Ectodermal cell (in vitro differentiated cells): Measurements from ENCODE around the gene FPR1.

Experiments
- H3K27ac ChIP-seq: 2 replicates; pipeline ENCODE4 v1.7.0; 2013; ENCODE audit warnings: mild to moderate bottlenecking, low read depth, low read length; ENCODE audit not compliant: insufficient read depth, poor library complexity, severe bottlenecking
- H3K27me3 ChIP-seq: 2 replicates; pipeline ENCODE4 v1.7.0; 2013; ENCODE audit warnings: mild to moderate bottlenecking, low read length; ENCODE audit not compliant: insufficient read depth, control insufficient read depth, poor library complexity, severe bottlenecking
- H3K36me3 ChIP-seq: one replicate; pipeline ENCODE4 v1.7.0; 2013; ENCODE audit warnings: low read length; ENCODE audit not compliant: control insufficient read depth, insufficient read depth
- H3K4me1 ChIP-seq: one replicate; pipeline ENCODE4 v1.7.0; 2013; ENCODE audit warnings: low read length; ENCODE audit not compliant: control insufficient read depth, insufficient read depth
- H3K4me3 ChIP-seq: 2 replicates; pipeline ENCODE4 v1.7.0; 2013; ENCODE audit warnings: low read depth, low read length, control low read depth; ENCODE audit not compliant: insufficient read depth
- H3K9me3 ChIP-seq: 2 replicates; pipeline ENCODE4 v1.7.0; 2013; ENCODE audit warnings: mild to moderate bottlenecking, low read length, moderate library complexity; ENCODE audit not compliant: control insufficient read depth
- WGBS, 2 experiments: methylation state at CpG; one replicate each; pipeline ENCODE4 v1.1.7; 2013; ENCODE audit warnings: missing lambda C conversion rate in 2 of 2; 5-methylcytosine and 5-hydroxymethylcytosine counted together

The FPR1 gene

DNA sequence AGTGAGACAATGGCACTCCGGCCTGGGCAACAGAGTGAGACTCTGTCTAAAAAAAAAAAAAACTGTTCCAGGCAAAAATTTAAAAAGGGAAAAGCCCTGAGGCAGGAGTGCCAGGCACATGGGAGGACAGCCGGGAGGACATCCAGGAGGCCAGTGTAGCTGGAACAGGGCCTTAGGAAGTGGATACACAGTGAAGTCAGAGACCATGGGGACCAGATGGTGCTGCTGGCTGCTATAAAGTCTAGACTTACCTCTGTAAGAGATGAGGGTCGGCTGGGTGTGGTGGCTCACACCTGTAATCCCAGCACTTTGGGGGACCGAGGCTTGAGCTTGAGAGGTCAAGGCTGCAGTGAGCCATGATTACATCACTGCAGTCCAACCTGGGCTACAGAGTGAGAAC lies 42.9 kb downstream of the FPR1 start:
- Histone ChIP-seq H3K9me3 (no peaks in the 10 kb centered on the region), H3K27me3 (peaks cover 3% of the 10 kb centered on the region), H3K4me1 (no peaks in the 10 kb centered on the region), H3K36me3 (no peaks in the 10 kb centered on the region), H3K27ac (no peak overlapping the region), H3K4me3 (no peak overlapping the region)
- WGBS, 2 experiments: 91 to 92% methylated on average over 4 of the region's 4 CpGs

DNA sequence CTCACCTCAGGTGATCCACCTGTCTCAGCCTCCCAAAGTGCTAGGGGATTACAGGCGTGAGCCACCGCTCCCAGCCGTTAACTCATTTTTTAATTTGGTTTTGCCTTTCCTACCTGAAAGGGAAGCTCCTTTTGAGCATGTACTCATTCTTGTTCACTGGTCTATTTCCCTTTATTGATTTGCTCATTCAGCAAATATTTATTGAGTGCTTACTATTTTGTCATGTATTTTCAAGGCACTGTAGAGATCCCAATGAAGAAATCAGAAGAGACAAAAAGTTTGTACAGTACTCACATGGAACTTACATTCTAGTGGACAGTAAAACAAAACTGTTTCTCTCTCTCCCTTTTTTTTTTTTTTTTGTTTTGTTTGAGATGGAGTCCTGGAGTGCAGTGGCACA lies 44.8 kb downstream of the FPR1 start:
- WGBS, 2 experiments: 92 to 95% methylated on average over 3 of the region's 3 CpGs

DNA sequence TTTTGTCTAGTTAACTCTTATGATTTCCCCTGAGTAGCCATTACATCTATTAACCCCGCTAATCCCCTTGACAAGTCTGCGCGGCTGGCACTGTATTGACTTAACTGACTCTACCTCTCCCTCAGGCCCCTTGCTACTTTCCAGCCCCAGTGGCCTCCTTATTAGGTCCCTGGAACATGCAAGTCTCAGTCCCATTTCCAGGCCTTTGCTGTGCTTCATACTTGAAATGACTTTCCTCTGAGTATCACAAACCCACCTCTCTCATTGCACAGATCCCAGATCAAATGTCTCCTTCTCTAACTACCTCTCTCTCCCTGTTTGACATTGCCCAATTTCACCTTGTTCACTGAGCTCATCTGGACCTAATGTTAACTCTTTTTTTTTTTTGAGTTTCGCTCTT lies 45.4 kb downstream of the FPR1 start:
- H3K4me1 ChIP-seq: peaks cover 12% of the 10 kb centered on the region
- no peaks in the 10 kb centered on the region for H3K9me3 ChIP-seq
- H3K4me3 ChIP-seq: no peak overlapping the region
- H3K27ac ChIP-seq: no peak overlapping the region
- peaks cover 21% of the 10 kb centered on the region for H3K27me3 ChIP-seq
- WGBS, 2 experiments: 94 to 95% methylated on average over 4 of the region's 4 CpGs
- H3K36me3 ChIP-seq: no peaks in the 10 kb centered on the region

More for the DNA sequence above, 44.8 kb downstream of the FPR1 start:
- Histone ChIP-seq H3K4me1 (peaks cover 12% of the 10 kb centered on the region), H3K36me3 (no peaks in the 10 kb centered on the region), H3K27me3 (peaks cover 21% of the 10 kb centered on the region), H3K9me3 (no peaks in the 10 kb centered on the region), H3K4me3 (no peak overlapping the region), H3K27ac (no peak overlapping the region)

DNA sequence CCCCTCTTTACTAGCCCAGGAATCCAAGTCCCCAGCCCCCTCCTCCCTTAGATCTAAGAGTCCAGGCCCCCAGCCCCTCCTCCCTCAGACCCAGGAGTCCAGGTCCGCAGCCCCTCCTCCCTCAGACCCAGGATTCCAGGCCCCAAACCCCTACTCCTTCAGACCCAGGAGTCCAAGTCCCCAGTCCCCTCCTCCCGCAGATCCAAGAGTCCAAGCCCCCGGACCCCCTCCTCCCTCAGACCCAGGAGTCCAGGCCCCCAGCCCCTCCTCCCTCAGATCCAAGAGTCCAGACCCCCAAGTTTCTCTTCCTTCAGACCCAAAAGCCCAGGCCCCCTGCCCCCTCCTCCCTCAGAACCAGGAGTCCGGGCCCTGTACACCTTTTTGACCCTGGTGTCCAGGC lies 47.1 kb downstream of the FPR1 start:
- peak overlapping the region; percentile 55 for H3K27ac ChIP-seq

DNA sequence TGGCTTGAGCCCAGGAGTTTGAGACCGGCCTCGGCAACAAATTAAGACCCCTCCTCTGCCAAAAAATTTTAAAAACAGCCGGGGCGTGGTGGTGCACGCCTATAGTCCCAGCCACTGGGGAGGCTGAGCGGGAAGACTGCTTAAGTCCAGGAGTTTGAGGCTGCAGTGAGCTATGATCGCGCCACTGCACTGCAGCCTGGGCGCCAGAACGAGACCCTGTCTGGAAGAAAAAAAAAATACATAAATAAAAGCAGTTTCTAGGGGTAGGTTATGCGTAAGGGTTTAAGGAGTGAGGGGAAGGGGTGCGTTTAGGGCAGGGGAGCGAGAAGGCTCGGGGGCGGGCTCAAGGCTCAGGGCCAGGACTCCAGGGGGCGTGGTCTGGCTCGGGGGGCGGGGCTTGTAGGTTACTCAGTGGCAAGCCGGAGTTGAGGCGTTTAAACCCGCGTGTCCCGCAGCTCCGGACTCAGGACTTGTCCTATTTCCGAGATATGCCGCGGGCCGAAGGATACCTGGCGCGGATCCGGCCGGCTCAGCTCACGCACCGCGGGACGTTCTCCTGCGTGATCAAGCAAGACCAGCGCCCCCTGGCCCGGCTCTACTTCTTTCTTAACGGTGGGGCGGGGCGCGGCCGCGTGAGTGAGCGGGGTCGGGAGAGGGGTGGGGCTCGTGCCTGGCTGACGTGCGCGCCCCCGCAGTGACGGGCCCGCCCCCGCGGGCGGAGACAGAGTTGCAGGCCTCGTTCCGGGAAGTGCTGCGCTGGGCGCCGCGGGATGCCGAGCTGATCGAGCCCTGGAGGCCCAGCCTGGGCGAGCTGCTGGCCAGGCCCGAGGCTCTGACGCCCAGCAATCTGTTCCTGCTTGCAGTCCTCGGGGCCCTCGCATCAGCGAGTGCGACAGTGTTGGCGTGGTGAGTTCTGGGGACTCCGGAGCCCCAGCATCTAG lies 47.8 kb downstream of the FPR1 start:
- Histone ChIP-seq H3K4me3 (peak overlapping the region; percentile 56), H3K9me3 (no peaks in the 10 kb centered on the region), H3K4me1 (peaks cover 12% of the 10 kb centered on the region), H3K27ac (peak overlapping the region; percentile 55), H3K36me3 (no peaks in the 10 kb centered on the region), H3K27me3 (peaks cover 18% of the 10 kb centered on the region)
- WGBS, 2 experiments: 3% methylated on average over 74 of the region's 74 CpGs

More for the DNA sequence above, 47.1 kb downstream of the FPR1 start:
- peaks cover 18% of the 10 kb centered on the region for H3K27me3 ChIP-seq
- H3K4me3 ChIP-seq: peak overlapping the region; percentile 56
- peaks cover 12% of the 10 kb centered on the region for H3K4me1 ChIP-seq
- no peaks in the 10 kb centered on the region for H3K9me3 ChIP-seq
- WGBS, 2 experiments: 62 to 71% methylated on average over 4 of the region's 4 CpGs
- no peaks in the 10 kb centered on the region for H3K36me3 ChIP-seq

DNA sequence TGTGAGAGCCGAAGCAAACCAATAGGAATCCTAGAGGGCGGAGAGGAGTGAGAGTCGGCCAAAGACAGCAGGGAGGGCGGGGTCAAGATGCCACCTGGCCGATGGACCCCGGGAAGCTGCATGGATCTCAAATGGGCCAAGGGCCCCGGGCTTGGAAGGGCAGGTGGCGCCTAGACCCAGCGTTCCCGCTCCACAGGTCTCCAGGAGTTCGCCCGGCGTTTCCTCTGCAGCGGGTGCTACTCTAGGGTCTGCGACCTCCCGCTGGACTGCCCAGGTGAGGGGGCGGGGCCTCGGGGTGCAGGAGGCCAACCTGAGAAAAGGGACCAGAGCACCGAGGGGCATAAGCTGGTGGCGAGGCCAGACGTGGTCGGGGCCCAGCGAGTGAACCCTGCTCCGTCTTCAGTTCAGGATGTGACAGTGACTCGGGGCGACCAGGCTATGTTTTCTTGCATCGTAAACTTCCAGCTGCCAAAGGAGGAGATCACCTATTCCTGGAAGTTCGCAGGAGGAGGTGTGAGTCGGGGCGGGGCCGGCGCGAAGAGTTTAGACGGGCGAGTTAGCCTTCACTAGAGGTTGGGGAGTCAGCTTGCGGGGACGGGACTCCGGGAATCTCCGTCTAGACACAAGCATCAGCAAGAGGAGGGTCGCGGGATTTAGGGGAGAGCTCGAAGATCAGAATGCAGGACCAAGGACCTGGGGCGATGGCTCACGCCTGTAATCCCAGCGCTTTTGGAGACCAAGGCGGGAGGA lies 48.7 kb downstream of the FPR1 start:
- H3K9me3 ChIP-seq: no peaks in the 10 kb centered on the region
- H3K36me3 ChIP-seq: no peaks in the 10 kb centered on the region
- peak overlapping the region; percentile 56 for H3K4me3 ChIP-seq
- H3K4me1 ChIP-seq: peaks cover 12% of the 10 kb centered on the region
- no peak overlapping the region for H3K27ac ChIP-seq
- peaks cover 18% of the 10 kb centered on the region for H3K27me3 ChIP-seq
- WGBS, 2 experiments: 20 to 27% methylated on average over 46 of the region's 46 CpGs

DNA sequence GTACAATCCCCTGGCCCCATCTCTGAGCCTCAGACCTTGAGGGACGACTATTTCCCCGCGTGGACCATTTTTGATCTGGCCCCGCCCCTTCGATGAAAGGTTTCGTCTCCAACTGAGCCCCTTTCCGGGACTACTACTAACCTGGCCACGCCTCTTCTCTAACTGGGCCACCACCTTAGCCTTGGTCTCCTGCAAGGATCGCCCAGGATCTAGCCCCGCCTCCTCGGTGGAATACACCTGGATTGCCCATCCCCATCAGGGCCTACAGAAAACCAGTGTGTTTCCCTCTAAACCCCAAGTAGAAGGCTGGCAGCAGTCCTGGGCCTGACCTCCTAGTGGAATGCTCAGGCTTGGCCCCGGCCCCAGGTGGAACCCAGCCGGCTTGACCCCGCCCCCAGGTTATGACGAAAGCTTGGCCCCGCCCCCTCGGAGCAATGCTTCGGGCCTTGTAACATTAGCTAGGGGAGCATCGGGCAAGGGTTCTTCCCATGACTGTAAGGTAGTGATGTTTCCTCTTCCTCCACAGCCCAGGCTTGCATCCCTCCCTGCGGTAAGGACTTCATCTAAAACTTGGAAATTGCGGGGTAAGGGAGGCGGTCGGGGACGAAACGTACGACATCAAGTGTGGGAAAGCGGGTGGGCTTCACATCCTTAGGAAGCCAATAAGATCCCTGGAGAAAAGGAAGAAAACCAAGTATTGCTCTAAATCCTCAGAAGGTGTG lies 49.4 kb downstream of the FPR1 start:
- Histone ChIP-seq H3K4me3 (peak overlapping the region; percentile 56), H3K9me3 (no peaks in the 10 kb centered on the region), H3K36me3 (no peaks in the 10 kb centered on the region), H3K4me1 (peaks cover 12% of the 10 kb centered on the region), H3K27me3 (peaks cover 18% of the 10 kb centered on the region), H3K27ac (peak overlapping the region; percentile 26)
- WGBS, 2 experiments: 30 to 39% methylated on average over 26 to 27 of the region's 27 CpGs

DNA sequence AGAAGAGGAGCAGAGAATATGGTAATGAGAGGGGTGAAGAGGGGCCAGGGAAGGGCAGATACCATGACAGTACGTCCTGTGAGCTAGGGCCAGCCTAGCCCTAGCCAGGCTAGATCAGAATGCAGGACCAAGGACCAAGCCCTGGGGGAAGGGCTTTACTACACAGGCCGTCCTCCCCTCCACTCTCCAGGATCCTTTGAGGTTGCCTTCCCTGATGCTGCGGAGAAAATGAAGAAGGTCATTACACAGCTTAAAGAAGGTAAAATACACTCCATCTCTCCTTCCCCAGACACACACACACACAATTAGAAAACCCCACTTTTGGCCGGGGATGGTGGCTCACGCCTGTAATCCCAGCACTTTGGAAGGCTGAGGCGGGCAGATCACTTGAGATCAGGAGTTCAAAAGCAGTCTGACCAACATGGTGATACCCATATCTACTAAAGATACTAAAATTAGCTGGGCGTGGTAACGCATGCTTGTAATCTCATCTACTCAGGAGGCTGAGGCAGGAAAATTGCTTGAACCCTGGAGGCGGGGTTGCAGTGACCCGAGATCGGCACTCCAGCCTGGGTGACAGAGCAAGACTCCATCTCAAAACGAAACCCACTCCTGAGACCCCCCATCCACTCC lies 50.1 kb downstream of the FPR1 start:
- WGBS, 2 experiments: 86 to 87% methylated on average over 12 of the region's 12 CpGs
- no peak overlapping the region for H3K27ac ChIP-seq
- no peak overlapping the region for H3K4me3 ChIP-seq
- peaks cover 18% of the 10 kb centered on the region for H3K27me3 ChIP-seq
- H3K36me3 ChIP-seq: no peaks in the 10 kb centered on the region
- no peaks in the 10 kb centered on the region for H3K9me3 ChIP-seq
- peaks cover 12% of the 10 kb centered on the region for H3K4me1 ChIP-seq

DNA sequence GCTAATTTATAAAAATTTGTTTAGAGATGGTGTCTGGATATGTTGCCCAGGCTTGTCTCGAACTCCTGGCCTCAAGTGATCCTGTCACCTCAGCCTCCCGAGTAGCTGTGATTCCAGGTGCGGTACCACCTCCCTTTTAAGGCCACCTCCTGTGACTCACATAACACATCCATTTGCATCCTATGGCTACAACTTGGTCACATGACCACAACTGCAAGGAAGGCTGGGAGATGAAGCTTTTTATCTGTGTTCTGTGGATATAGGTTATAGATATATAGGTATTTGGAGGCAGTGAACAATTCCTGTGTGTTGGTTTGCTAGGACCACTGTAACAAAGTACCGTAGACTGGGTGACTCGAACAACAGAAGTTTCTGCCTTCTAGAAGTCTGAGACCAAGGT lies 52.5 kb downstream of the FPR1 start:
- Histone ChIP-seq H3K27ac (no peak overlapping the region), H3K4me1 (peaks cover 12% of the 10 kb centered on the region), H3K4me3 (no peak overlapping the region), H3K9me3 (no peaks in the 10 kb centered on the region), H3K27me3 (peaks cover 18% of the 10 kb centered on the region), H3K36me3 (no peaks in the 10 kb centered on the region)
- 92 to 93% methylated on average over 5 of the region's 5 CpGs for WGBS, 2 experiments
